Prostate gland (tissue), 2 donors: ENCODE results near the gene DRC7. TPM values are rescaled to one million over a fixed set of nuclear protein-coding genes. Genes with fewer than 3 reads are reported as not detected.
"Not testable (repeated sequence)": the region's sequence is repeated elsewhere in the genome, so short reads cannot be mapped to it uniquely, and the experiment has no call there.

Source experiments
- DNase-seq: peaks from one replicate; pipeline ENCODE4 v3.0.0-alpha.2; 2019; ENCODE audit warnings: low spot score
- H3K27ac ChIP-seq, 2 donors: fragments of 200-600 bp; sonication (generic); 2 replicates each; pipeline ENCODE4 v1.5.1; 2017 to 2019
- H3K27me3 ChIP-seq: fragments of 200-600 bp; sonication (generic); replicated peaks from 2 replicates; pipeline ENCODE4 v1.5.1; 2019; ENCODE audit not compliant: insufficient read depth
- H3K36me3 ChIP-seq, 2 donors: fragments of 200-600 bp; sonication (generic); 1 replicate in 1 of 2; 2 replicates in 1 of 2; pipeline versions ENCODE4 v1.5.1 to v1.8.1; 2017 to 2019
- H3K4me1 ChIP-seq: fragments of 200-600 bp; sonication (generic); replicated peaks from 2 replicates; pipeline ENCODE4 v1.5.1; 2019
- H3K4me3 ChIP-seq, 2 donors: fragments of 200-600 bp; sonication (generic); 2 replicates each; pipeline ENCODE4 v1.5.1; 2017 to 2019
- H3K9me3 ChIP-seq: fragments of 200-600 bp; sonication (generic); 2 replicates; pipeline ENCODE4 v1.5.1; 2017
- POLR2A ChIP-seq: fragments of 450-650 bp; IDR thresholded peaks from one replicate; pipeline ENCODE4 v1.6.1; 2016; ENCODE audit warnings: antibody characterized with exemption, mild to moderate bottlenecking
- POLR2AphosphoS5 ChIP-seq: sonication (generic); formaldehyde crosslinking; IDR thresholded peaks from one replicate; pipeline ENCODE4 v1.6.1; 2017; ENCODE audit warnings: antibody characterized with exemption
- WGBS: methylation state at CpG from one replicate; pipeline ENCODE4 v1.1.5; 2018; 5-methylcytosine and 5-hydroxymethylcytosine counted together
- intact Hi-C: fragments of 100-400 bp; cut with DNase I; formaldehyde crosslinking; loops from one replicate; pipeline ENCODE4 v1.14.2; 2022
- total RNA-seq, 2 donors: library from RNA; depleted of rRNA; stranded (reverse); fragments of >200 nt; gene quantifications; one replicate each; pipeline ENCODE4 v1.1.0, GENCODE V29; 2016
- TF ChIP-seq, protein P1 (sequence below), 4 experiments: fragments of 200-600 bp in 2 of 4; fragments of 450-650 bp in 2 of 4; sonication (generic) in 2 of 4; IDR thresholded peaks; 1 replicate in 3 of 4; 2 replicates in 1 of 4; pipeline ENCODE4 v1.5.1; 2016 to 2019; ENCODE audit warnings: antibody characterized with exemption in 4 of 4, mild to moderate bottlenecking in 2 of 4, moderate library complexity in 2 of 4

The DRC7 gene
- total RNA-seq, 2 donors from 2014 or later: 5.5 TPM; not detected in 1

DNA sequence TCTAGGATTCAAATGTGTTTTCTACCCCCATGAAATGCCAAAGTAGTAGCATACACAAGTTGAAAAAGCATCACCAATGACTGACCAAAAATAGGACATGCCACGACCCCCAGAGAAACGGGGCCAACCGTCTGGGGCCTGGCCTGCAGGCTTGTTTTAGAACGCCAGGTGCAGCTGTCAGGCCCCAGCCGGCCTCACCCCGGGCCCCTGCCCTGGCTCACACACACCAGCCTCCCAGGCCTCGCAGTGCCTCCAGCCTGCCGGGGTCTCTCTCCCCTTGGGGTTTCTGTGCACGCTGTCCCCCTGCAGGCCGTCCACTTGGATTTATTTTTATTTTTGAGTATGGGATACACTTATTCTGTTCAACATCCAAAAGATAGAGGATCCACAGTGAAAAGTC lies 48.9 kb downstream of the DRC7 start:
- Histone ChIP-seq H3K9me3 (no peaks in the 10 kb centered on the region), H3K4me1 (no peaks in the 10 kb centered on the region), H3K36me3 (no peaks in the 10 kb centered on the region), H3K4me3 (no peak overlapping the region), H3K27ac (no peak overlapping the region), H3K27me3 (no peaks in the 10 kb centered on the region)
- intact Hi-C loops: no loop called here
- TF ChIP-seq POLR2AphosphoS5 (no peak), POLR2A (no peak)
- TF ChIP-seq, protein P1, sequence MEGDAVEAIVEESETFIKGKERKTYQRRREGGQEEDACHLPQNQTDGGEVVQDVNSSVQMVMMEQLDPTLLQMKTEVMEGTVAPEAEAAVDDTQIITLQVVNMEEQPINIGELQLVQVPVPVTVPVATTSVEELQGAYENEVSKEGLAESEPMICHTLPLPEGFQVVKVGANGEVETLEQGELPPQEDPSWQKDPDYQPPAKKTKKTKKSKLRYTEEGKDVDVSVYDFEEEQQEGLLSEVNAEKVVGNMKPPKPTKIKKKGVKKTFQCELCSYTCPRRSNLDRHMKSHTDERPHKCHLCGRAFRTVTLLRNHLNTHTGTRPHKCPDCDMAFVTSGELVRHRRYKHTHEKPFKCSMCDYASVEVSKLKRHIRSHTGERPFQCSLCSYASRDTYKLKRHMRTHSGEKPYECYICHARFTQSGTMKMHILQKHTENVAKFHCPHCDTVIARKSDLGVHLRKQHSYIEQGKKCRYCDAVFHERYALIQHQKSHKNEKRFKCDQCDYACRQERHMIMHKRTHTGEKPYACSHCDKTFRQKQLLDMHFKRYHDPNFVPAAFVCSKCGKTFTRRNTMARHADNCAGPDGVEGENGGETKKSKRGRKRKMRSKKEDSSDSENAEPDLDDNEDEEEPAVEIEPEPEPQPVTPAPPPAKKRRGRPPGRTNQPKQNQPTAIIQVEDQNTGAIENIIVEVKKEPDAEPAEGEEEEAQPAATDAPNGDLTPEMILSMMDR (IDR thresholded peaks at IDR 0.05): no peak
- no peak for DNase-seq
- 82% methylated on average over 10 of the region's 10 CpGs for WGBS

DNA sequence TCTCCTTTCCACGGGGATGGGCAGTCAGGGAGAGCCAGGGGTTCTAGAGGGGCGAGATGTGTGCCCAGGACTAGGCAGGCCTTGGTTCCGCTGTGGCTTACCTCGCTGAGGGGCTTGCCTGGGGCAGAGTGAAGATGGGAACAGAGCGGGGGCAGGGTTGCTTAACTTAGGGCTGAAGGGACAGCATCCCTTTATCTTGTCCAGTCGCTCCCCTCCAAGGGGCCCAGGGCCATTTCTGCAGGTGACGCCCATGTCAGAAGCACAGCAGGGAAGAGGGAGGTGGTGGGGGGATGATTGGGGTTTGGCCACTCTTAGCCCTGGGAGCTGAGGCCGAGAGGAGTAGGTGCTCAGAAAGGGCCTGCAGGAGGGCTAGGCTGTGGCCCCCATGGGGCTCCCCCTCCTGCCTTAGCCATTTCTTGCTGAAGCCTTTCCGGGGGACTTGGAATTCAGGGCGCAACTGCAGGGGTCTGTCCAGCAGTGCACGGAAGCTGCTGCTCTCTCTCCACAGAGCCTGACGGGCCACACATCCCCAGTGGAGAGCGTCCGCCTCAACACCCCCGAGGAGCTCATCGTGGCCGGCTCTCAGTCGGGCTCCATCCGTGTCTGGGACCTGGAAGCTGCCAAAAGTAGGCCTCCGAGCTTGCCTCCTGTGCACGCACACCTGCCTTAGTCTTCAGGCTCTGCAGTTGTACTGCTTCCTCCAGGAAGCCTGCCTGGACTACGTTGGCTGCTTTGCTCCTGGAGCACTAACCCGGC lies 49.5 kb downstream of the DRC7 start:
- intact Hi-C loops: no loop called here
- Histone ChIP-seq H3K27ac (no peak overlapping the region), H3K4me1 (no peaks in the 10 kb centered on the region), H3K36me3 (no peaks in the 10 kb centered on the region), H3K27me3 (no peaks in the 10 kb centered on the region), H3K4me3 (no peak overlapping the region), H3K9me3 (no peaks in the 10 kb centered on the region)
- DNase-seq: no peak
- no peak for TF ChIP-seq POLR2A
- TF ChIP-seq POLR2AphosphoS5: no peak
- TF ChIP-seq, protein P1 (IDR thresholded peaks at IDR 0.05): no peak
- 92% methylated on average over 21 of the region's 23 CpGs for WGBS

DNA sequence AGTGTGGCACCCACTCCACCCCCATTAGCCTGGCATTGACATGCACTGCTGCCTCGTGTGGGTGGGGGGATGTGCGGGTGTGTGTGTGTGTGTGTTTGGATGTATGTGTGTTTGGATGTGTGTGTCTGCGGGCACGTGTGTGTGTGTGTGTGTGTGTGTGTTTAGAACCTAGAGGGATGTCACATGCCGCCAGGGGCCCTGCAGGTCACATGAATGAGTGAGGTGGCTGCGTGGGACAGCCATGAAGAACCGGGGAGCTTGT lies 50.0 kb downstream of the DRC7 start:
- Histone ChIP-seq H3K27ac (no peak overlapping the region), H3K4me1 (no peaks in the 10 kb centered on the region), H3K9me3 (no peaks in the 10 kb centered on the region), H3K27me3 (no peaks in the 10 kb centered on the region), H3K36me3 (no peaks in the 10 kb centered on the region), H3K4me3 (no peak overlapping the region)
- no peak for DNase-seq
- TF ChIP-seq, protein P1 (IDR thresholded peaks at IDR 0.05): no peak
- TF ChIP-seq POLR2A (no peak), POLR2AphosphoS5 (no peak)
- 89% methylated on average over 6 of the region's 7 CpGs for WGBS
- intact Hi-C loops: no loop called here

GRCh38 chr16:57745768-57746167 lies 51.2 kb downstream of the DRC7 start:
- Histone ChIP-seq H3K9me3 (no peaks in the 10 kb centered on the region), H3K27me3 (no peaks in the 10 kb centered on the region), H3K4me1 (no peaks in the 10 kb centered on the region), H3K27ac (no peak overlapping the region), H3K36me3 (no peaks in the 10 kb centered on the region), H3K4me3 (no peak overlapping the region)
- intact Hi-C loops: no loop called here
- TF ChIP-seq POLR2A (no peak), POLR2AphosphoS5 (no peak)
- TF ChIP-seq, protein P1 (IDR thresholded peaks at IDR 0.05): no peak
- 94% methylated on average over 3 of the region's 3 CpGs for WGBS
- DNase-seq: no peak

GRCh38 chr16:57746316-57746715 lies 51.7 kb downstream of the DRC7 start:
- H3K9me3 ChIP-seq, H3K27ac ChIP-seq, intact Hi-C loops, H3K4me1 ChIP-seq, H3K27me3 ChIP-seq, H3K36me3 ChIP-seq, H3K4me3 ChIP-seq, DNase-seq: not testable (repeated sequence)
- 93% methylated on average over 7 of the region's 7 CpGs for WGBS
